GM11168 (cell line): ENCODE results near the gene ARSB.
"Not testable (repeated sequence)": the region's sequence is repeated elsewhere in the genome, so short reads cannot be mapped to it uniquely, and the experiment has no call there.

Experiments used
- in situ Hi-C: fragments of 300-500 bp; cut with MboI; formaldehyde crosslinking; loops from one replicate; pipeline ENCODE4 v1.12.0; 2022; ENCODE audit warnings: low sequenced_read_pairs; ENCODE audit not compliant: unreplicated experiment

Gene ARSB

DNA sequence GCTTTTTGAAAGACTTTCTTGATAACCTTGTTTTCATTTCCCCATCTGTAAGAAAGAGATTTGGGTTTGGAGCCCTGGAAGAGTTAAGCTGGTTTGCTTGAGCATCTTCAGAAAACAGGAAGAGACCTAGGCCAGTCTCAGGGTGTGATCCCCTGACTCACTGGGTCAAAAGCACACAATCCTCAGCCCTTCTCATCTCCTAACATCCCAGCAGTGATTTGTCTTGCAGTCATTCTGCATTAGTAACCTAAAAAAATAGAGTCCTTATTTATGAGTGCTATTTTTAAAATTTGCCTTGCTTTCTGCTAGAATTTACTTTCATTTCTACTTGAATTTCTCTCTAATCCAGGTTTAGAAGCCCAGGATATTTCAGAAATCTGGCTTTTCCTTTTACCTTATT, 16.4 kb upstream of the ARSB start:
- in situ Hi-C loops: no loop called here

DNA sequence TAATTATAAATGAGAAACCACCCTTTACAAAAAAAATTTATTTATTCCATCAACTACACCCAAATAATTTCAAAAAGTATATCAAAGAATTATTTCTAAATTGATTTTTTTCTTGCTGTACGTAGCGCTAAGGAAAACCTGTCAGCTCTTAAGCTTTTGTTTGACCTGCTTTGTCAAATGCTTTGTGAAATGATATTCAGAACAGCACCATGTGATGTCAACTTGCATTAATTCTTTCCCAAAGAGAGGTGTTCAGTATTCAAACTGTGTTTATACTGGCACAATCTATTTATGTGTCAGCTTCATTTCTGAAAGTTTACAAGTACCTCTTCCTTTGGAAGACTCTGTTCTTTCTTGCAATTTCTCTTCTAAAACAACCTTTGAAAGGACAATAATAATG, 12.0 kb upstream of the ARSB start:
- in situ Hi-C loops: no loop called here

DNA sequence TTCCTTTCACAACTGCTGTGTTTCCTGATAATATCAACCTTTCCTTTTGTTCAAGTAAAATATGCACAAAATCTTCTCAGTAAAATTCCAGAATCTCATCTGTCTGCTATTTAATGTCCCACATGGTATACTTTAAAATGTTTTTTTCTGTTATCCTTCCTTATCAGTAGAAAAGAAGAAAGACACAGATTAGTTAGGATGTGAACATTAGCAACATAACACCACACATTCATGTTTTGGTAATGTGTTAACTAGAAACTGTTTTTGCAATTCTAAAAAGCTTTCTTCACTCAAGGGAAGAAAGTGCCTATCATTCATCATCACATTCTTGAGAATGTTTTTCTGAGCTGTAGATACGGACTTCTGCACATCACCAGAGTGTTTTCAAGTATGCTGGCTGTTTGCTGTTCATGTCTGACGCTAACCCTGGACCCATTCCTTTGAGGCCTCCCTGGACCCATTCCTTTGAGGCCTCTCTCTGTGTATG, 10.5 kb upstream of the ARSB start:
- in situ Hi-C loops: no loop called here

- in situ Hi-C loops: no loop called here
Measured at GRCh38 chr5:78993165-78993564, 8.1 kb upstream of the ARSB start.

DNA sequence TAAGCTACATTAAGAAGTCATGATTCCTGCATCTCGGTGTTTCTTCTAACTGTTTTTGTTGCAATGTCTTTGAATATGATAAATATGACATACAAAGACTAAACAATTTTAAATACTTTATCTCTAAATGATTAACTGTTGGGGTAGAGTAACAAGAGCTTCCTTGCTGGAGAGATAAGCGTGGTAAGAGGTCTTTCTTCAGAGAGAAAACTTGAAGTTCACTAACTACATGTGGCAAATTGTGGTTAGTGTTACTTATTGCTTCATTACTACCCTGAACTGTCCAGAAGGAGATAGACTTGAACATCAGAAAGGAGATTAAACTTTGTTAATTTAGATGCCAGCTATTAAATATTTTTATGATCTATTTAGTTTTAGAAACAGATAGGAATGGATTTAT, 7.0 kb upstream of the ARSB start:
- in situ Hi-C loops: no loop called here

DNA sequence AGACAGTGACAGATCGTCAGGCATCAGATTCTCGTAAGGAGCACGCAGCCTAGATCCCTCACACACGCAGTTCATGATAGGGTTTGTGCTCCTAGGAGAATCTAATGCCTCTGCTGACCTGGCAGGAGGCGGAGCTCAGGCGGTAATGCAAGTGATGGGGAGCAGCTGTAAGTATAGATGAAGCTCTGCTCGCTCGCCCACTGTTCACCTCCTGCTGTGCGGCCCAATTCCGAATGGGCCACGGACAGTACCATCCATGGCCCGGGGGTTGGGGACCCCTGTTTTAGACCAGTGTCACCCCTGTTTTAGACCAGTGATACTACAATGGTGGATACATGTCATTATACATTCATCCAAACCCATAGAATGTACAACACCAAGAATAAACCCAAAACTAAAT, 4.0 kb upstream of the ARSB start:
- in situ Hi-C loops: no loop called here

- in situ Hi-C loops: no loop called here
Measured at GRCh38 chr5:78985725-78986223, 664 bp upstream of the ARSB start.

DNA sequence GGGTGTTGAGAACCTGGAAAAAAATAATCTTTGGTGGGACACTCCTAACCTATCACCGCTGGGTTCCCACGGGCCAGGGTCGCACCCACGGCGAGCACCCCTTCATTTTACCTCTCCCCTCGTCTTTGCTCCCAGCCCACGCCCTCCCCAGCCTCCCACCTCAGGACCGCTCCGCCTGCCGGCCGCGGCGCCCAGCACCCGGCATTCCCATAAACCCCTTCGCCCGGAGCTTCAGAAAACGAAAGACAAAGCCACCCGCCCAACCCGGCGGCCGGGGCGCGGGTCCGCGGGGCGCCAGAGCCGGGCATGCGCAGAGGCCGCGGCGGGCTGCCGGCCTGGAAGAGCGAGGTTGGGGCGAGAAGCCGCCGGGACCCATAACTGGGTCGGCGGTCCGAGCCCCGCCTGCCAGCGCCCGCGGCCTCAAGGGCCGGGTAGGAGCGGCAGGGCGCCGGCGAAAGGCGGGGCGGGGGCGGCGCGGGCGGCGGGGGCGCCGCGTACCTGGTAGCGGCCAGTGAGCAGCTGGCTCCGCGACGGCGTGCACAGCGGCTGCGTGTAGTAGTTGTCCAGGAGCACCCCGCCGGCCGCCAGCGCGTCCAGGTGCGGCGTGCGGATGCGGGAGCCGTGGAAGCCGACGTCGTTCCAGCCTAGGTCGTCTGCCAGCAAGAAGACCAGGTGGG, 533 bp downstream of the ARSB start:
- in situ Hi-C loops: no loop called here

- in situ Hi-C loops: no loop called here
Measured at GRCh38 chr5:78983601-78984438, 1.3 kb downstream of the ARSB start.

DNA sequence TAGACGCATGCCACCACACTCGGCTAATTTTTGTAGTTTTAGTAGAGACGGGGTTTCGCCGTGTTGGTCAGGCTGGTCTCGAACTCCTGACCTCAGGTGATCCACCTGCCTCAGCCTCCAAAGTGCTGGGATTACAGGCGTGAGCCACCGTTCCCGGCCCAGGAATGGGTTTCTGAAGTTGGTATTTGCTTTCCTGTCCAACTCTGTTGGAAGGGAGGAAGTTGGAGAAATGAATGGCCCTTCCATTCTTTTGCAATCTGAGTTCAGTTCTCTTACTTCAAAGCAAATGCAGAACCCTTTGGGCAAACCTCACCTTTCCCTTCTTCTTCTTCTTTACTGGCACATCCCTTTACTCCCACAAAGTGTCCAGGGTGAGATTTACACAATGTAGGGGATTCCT, 1.9 kb downstream of the ARSB start:
- in situ Hi-C loops: not testable (repeated sequence)

GRCh38 chr5:78979909-78980308, 5.2 kb downstream of the ARSB start:
- in situ Hi-C loops: no loop called here

- in situ Hi-C loops: no loop called here
Measured at GRCh38 chr5:78979117-78979742, 5.9 kb downstream of the ARSB start.

DNA sequence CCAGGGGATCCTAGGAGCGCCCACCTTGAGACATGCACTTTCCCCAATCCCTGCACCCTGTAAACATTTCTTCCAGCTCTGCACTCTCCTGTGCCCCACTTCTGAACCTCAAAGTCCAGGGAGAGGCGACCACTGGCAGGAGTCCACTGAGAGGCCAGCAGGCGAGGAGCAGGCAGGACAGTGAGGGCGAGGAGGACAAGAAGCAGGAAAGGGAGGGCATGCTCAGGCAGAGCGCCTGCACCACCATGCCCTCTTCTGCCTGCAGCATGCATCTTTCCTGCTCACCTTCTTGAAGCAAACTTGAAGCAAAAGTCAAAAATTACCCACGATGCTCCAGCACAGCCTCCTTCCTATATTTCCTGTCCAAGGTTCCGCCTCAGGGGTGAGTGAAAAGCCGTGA, 10.1 kb downstream of the ARSB start:
- in situ Hi-C loops: no loop called here

DNA sequence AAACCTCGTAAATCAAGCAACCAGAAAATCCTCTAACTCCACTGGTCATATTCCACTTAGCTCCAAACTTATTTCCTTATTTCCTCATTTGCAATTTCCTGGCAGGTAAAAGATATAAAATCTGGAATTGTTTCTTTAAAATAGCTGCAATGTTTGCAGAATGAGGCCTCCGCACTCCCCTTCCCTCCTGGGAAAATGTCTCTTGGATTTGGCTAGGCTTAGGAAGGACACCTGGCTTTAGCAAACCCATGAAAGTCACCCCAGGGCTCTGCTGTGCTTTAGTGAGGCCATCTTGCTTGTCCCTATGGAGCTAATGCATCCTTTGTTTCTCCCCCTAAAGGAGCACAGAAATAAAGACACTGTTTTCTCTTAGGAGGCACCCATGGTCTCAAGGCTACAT, 10.5 kb downstream of the ARSB start:
- in situ Hi-C loops: loop anchor here (5.0 kb wide), 1 partner anchor 77 kb away; no protein-coding TSS in a partner anchor

DNA sequence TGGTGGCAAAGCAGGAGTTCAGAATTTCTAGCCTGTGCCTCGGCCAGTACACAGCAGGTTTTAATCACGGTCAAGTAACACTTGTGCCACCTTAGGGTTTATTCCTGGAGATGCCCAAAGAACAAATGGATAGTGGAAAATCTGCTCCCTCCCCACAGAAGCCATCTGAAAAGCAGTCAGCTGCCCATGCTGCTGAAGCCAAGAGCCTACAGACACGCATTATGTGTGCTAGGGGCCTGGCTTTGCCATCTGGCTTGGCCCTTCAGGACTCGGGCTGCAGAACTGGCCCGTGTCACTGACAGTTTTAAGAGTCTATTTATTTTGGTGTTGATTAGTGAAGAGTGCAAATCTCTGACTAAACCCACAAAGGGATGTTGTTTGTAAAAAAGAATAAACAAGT, 11.1 kb downstream of the ARSB start:
- in situ Hi-C loops: loop anchor here (5.0 kb wide), 1 partner anchor 77 kb away; no protein-coding TSS in a partner anchor

DNA sequence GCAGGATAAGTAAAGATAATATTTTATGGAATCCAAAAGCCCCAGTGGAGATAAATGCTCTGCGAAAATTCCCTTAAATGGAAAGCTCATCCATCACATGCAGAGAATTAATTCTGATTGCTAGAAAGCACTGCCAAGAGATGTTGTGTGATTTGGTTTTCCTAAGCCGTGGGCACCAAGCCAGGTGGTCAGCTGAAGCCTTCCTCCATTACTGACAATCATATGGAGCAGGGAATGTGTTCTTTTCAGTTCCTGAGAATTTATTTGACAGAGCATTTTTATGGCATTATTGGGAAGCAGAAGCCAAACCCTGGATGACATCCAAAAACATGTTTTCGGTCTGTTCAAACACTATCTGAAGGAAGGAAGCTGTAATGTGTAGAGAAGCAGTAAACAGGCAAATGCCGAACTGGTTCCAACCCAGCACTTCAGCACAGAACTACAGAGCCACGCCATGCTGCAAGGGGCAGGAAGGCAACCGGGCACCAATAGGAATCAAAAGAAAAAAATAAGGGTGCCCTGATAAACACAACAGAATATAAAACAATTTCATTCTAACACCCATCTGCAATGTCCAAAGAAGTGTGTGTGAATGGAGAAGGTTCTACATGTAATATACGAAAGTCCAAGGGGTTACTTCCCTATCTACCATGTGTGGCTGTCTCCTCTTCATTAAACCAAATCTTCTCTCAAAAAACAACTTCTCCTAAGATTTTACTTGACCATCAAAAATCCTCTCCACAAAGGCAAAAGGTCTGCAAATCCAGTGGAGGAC, 12.3 kb downstream of the ARSB start:
- in situ Hi-C loops: loop anchor here (5.0 kb wide), 1 partner anchor 76 kb away; no protein-coding TSS in a partner anchor

DNA sequence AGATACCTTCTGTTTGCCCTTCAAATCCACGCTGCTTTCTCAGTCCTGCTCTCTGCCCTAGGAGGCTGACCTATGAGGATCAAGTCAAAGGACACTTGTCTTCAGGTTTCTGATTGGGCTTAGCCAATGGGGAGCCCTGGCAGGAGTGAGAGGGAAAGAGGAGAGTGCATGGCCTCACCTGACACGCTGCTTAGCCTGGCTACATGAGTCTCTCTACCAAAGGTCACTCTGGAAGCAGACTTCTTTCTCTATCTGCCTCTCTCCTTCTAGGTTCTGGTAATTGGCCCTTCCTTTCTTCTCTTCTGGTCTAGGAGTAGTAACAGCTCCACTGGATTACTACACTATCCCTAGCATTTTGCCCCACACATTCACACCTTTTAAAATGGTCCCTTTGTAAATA, 13.1 kb downstream of the ARSB start:
- in situ Hi-C loops: loop anchor here (5.0 kb wide), 1 partner anchor 75 kb away; no protein-coding TSS in a partner anchor

DNA sequence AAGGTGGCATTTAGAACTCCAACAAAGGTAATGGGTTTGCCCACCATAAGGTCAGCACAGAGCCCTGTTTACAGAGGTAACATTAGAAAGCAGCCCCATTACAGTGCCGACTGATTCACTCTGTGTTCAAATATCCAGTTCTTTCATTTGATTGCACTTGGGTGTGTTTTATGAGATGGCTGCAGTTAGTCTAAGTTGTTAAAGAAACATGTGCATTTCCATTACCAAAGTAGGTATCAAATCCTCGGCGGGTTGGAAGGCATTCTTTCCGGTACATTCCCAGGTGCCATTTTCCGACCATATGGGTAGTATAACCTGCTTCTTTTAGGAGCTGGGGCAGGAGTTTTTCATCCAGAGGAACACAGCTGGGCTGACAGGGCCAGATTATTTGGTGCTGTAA, 16.3 kb downstream of the ARSB start:
- in situ Hi-C loops: loop anchor here (10.0 kb wide), 1 partner anchor 204 kb away; no protein-coding TSS in a partner anchor

GRCh38 chr5:78964889-78965288, 20.2 kb downstream of the ARSB start:
- in situ Hi-C loops: loop anchor here (10.0 kb wide), 1 partner anchor 200 kb away; no protein-coding TSS in a partner anchor

GRCh38 chr5:78961743-78962142, 23.4 kb downstream of the ARSB start:
- in situ Hi-C loops: loop anchor here (10.0 kb wide), 1 partner anchor 197 kb away; no protein-coding TSS in a partner anchor
